GM21390 (cell line): ENCODE data around the gene KIAA1328.
"Not testable (repeated sequence)": the region's sequence is repeated elsewhere in the genome, so short reads cannot be mapped to it uniquely, and the experiment has no call there.

Experiments
- ATAC-seq: cut with Tn5 transposase; IDR thresholded peaks from one replicate; pipeline ENCODE4 v1.9.1; 2021; ENCODE audit not compliant: unreplicated experiment

Gene KIAA1328

GRCh38 chr18:37124516-37124915, 295.6 kb downstream of the KIAA1328 start:
- no peak for ATAC-seq

GRCh38 chr18:37135177-37135576, 306.2 kb downstream of the KIAA1328 start:
- ATAC-seq: no peak

- ATAC-seq: no peak
These were observed 309.5 kb downstream of the KIAA1328 start for GRCh38 chr18:37138456-37138855.

GRCh38 chr18:37139876-37140275, 310.9 kb downstream of the KIAA1328 start:
- no peak for ATAC-seq

GRCh38 chr18:37144921-37145320, 316.0 kb downstream of the KIAA1328 start:
- no peak for ATAC-seq

- ATAC-seq: no peak
These were observed 327.5 kb downstream of the KIAA1328 start for GRCh38 chr18:37156330-37156942.

- no peak for ATAC-seq
These were observed 331.3 kb downstream of the KIAA1328 start for GRCh38 chr18:37160038-37160820.

GRCh38 chr18:37161491-37161890, 332.6 kb downstream of the KIAA1328 start:
- ATAC-seq: no peak

- no peak for ATAC-seq
These were observed 333.6 kb downstream of the KIAA1328 start for GRCh38 chr18:37162551-37162950.

- ATAC-seq: no peak
These were observed 334.2 kb downstream of the KIAA1328 start for GRCh38 chr18:37163119-37163518.

- no peak for ATAC-seq
These were observed 337.6 kb downstream of the KIAA1328 start for GRCh38 chr18:37166491-37166890.

- not testable (repeated sequence) for ATAC-seq
These were observed 338.0 kb downstream of the KIAA1328 start for GRCh38 chr18:37166966-37167365.

GRCh38 chr18:37170984-37171383, 342.1 kb downstream of the KIAA1328 start:
- ATAC-seq: no peak

GRCh38 chr18:37173384-37173783, 344.5 kb downstream of the KIAA1328 start:
- no peak for ATAC-seq

GRCh38 chr18:37175727-37176620, 347.0 kb downstream of the KIAA1328 start:
- no peak for ATAC-seq

GRCh38 chr18:37176621-37176934, 347.7 kb downstream of the KIAA1328 start:
- no peak for ATAC-seq

GRCh38 chr18:37179384-37179783, 350.5 kb downstream of the KIAA1328 start:
- no peak for ATAC-seq

- no peak for ATAC-seq
These were observed 351.2 kb downstream of the KIAA1328 start for GRCh38 chr18:37180086-37180485.

GRCh38 chr18:37182340-37183135, 353.6 kb downstream of the KIAA1328 start:
- ATAC-seq: no peak

GRCh38 chr18:37184209-37184868, 355.4 kb downstream of the KIAA1328 start:
- ATAC-seq: no peak
